Measurements from ENCODE around the gene MEP1A. TPM values are rescaled to one million over a fixed set of nuclear protein-coding genes. Genes with fewer than 3 reads are reported as not detected.

MEP1A gene
- total and polyA plus RNA-seq, 2 of the 13 experiments (the other 11 are each of a cell fraction or from before 2014, with no cell fraction given) = 0.24 to 0.83 TPM

GRCh38 chr6:46799657-46800056 is 6.5 kb downstream of the MEP1A start:
- Histone ChIP-seq H3K27me3 (ENCODE audit: control insufficient read depth in 1 of 2, insufficient read depth in 2 of 2, low read length in 2 of 2) (no peaks in the 10 kb centered on the region), H3K9me3 (ENCODE audit: low read length) (no peaks in the 10 kb centered on the region), H3K9ac (ENCODE audit: insufficient read depth, low read depth, low read length) (no peak overlapping the region), H3K36me3 (replicated peaks in 1 of 2; ENCODE audit: control insufficient read depth in 1 of 2, insufficient read depth in 2 of 2, low read length in 2 of 2) (no peaks in the 10 kb centered on the region), H3K27ac (ENCODE audit: extremely low read length, insufficient read depth, low read length) (no peak overlapping the region), H4K20me1 (ENCODE audit: insufficient read depth, low read length) (no peaks in the 10 kb centered on the region), H3K4me2 (ENCODE audit: low read depth, low read length) (no peak overlapping the region), H3K4me3 (replicated peaks in 1 of 3; ENCODE audit: insufficient read depth in 1 of 3, low read depth in 2 of 3, low read length in 3 of 3) (no peak overlapping the region), H3K4me1 (ENCODE audit: insufficient read depth, low read length) (no peaks in the 10 kb centered on the region), H2AFZ (ENCODE audit: low read length) (no peak overlapping the region), H3K79me2 (ENCODE audit: insufficient read depth, low read length) (no peaks in the 10 kb centered on the region)
- 14% methylated on average over 1 of the region's 1 CpG for WGBS (ENCODE audit: low lambda C conversion rate)
- no peak for ATAC-seq
- BruUV-seq (replicated peaks) = no TSS peak
- no peak for DNase-seq (ENCODE audit: low spot score)
- CTCF ChIA-PET (ENCODE audit: low intra/inter-chr PET ratio, low total read pairs) = no interaction called here
- in situ Hi-C loops (cut with HindIII; ENCODE audit: extremely low pct_ligation_motif_present, low pct_unique_long_range_greater_than_20kb) (no loop called here), intact Hi-C loops (cut with micrococcal nuclease; ENCODE audit: unreplicated experiment) (no loop called here)
- no peak for FAIRE-seq
- POLR2A ChIA-PET = no interaction called here
- TF ChIP-seq ZFP1 (CRISPR knock-in tag; IDR thresholded peaks at IDR 0.05) (no peak), ZNF432 (CRISPR knock-in tag; IDR thresholded peaks at IDR 0.05; ENCODE audit: borderline replicate concordance) (no peak), NR2F1 (CRISPR knock-in tag; IDR thresholded peaks at IDR 0.05) (no peak), ATF7 (IDR thresholded peaks at IDR 0.05) (no peak), ATF7 (CRISPR knock-in tag; IDR thresholded peaks at IDR 0.05) (no peak), GRHL1 (CRISPR knock-in tag; conservative IDR thresholded peaks at IDR 0.05) (no peak), SNAPC5 (CRISPR knock-in tag; IDR thresholded peaks at IDR 0.05; ENCODE audit: borderline replicate concordance) (no peak), PAXIP1 (CRISPR knock-in tag; conservative IDR thresholded peaks at IDR 0.05) (no peak), FOXC1 (CRISPR knock-in tag; IDR thresholded peaks at IDR 0.05; ENCODE audit: borderline replicate concordance) (no peak), ZBTB39 (CRISPR knock-in tag; IDR thresholded peaks at IDR 0.05) (no peak), SIX4 (CRISPR knock-in tag; IDR thresholded peaks at IDR 0.05) (no peak), NKX3-1 (CRISPR knock-in tag; IDR thresholded peaks at IDR 0.05) (no peak), ZNF512B (CRISPR knock-in tag; IDR thresholded peaks at IDR 0.05; ENCODE audit: borderline replicate concordance) (no peak), SKI (IDR thresholded peaks at IDR 0.05; ENCODE audit: partially characterized antibody) (no peak), ZNF660 (CRISPR knock-in tag; IDR thresholded peaks at IDR 0.05; ENCODE audit: borderline replicate concordance, low read depth) (no peak)

Data from HepG2 (cell line).